PC-9 (cell line): ENCODE results near the gene TRAPPC3.
"Not testable (repeated sequence)": the region's sequence is repeated elsewhere in the genome, so short reads cannot be mapped to it uniquely, and the experiment has no call there.

Experiments
- EZH2 ChIP-seq: fragments of 200-600 bp; sonication (generic); IDR thresholded peaks from 2 replicates; pipeline ENCODE4 v1.8.0; 2017; ENCODE audit warnings: antibody characterized with exemption, low read depth
- TF ChIP-seq, protein P1 (sequence below): fragments of 200-600 bp; sonication (generic); conservative IDR thresholded peaks from 2 replicates; pipeline ENCODE4 v1.6.1; 2017; ENCODE audit warnings: mixed run types, antibody characterized with exemption, mild to moderate bottlenecking, moderate library complexity

GRCh38 chr1:36158827-36159252, 9.6 kb upstream of the TRAPPC3 start:
- TF ChIP-seq, protein P1, sequence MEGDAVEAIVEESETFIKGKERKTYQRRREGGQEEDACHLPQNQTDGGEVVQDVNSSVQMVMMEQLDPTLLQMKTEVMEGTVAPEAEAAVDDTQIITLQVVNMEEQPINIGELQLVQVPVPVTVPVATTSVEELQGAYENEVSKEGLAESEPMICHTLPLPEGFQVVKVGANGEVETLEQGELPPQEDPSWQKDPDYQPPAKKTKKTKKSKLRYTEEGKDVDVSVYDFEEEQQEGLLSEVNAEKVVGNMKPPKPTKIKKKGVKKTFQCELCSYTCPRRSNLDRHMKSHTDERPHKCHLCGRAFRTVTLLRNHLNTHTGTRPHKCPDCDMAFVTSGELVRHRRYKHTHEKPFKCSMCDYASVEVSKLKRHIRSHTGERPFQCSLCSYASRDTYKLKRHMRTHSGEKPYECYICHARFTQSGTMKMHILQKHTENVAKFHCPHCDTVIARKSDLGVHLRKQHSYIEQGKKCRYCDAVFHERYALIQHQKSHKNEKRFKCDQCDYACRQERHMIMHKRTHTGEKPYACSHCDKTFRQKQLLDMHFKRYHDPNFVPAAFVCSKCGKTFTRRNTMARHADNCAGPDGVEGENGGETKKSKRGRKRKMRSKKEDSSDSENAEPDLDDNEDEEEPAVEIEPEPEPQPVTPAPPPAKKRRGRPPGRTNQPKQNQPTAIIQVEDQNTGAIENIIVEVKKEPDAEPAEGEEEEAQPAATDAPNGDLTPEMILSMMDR, result not testable (repeated sequence)
- not testable (repeated sequence) for TF ChIP-seq EZH2
